ENCODE data around the gene RNF208.

DNA sequence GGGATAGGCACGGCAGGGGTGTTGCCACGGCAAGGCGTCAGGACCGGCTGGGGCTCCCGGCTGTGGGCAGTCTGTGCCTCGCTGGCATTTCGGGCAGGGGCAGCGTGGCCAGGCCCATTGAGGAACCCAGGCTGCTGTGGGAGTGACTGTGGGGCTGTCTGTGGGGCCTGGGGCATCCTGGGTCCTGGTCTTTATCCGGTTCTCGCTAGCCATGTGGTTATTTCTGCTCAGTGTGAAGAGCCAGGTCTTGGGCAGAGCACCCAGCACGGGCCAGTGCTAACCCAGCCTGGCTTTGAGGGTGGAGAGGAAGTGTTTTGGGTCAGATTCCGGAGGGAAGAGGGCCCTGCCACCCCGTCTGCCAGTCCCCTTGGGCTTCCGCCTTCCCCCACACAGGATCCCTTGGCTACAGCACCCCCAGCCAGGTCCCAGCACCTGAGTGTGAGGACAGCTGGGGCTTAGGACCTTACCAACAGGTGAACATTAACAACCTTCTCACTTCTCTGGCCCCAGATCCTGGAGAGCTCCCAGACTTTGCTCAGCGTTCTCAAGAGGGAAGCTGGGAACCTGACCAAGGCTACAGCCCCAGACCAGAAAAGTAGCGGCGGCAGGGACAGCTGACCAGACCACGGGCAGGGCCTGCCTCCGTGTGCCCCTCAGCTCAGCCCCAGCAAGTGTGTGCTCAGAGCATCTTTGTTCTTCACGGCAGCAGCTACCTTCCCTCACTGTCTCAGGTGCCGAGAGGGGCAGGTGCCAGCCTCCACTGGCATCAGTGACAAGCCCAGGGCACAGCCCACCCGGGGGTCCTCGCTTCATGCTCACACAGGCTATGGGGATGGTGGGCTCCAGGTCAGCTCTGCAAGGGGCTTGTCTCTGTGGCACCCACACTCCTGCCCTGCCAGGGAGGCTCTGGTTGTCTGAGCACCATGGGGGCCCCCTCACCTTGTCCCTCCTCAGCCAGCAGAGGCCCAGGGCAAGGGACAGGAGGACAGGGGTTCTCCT, 32.4 kb downstream of the RNF208 start:
- TF ChIP-seq, protein P1, sequence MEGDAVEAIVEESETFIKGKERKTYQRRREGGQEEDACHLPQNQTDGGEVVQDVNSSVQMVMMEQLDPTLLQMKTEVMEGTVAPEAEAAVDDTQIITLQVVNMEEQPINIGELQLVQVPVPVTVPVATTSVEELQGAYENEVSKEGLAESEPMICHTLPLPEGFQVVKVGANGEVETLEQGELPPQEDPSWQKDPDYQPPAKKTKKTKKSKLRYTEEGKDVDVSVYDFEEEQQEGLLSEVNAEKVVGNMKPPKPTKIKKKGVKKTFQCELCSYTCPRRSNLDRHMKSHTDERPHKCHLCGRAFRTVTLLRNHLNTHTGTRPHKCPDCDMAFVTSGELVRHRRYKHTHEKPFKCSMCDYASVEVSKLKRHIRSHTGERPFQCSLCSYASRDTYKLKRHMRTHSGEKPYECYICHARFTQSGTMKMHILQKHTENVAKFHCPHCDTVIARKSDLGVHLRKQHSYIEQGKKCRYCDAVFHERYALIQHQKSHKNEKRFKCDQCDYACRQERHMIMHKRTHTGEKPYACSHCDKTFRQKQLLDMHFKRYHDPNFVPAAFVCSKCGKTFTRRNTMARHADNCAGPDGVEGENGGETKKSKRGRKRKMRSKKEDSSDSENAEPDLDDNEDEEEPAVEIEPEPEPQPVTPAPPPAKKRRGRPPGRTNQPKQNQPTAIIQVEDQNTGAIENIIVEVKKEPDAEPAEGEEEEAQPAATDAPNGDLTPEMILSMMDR (conservative IDR thresholded peaks at IDR 0.05 in 1 of 2, IDR thresholded peaks at IDR 0.05 in 1 of 2; ENCODE audit: low read depth in 1 of 2, low read length in 2 of 2): no peak
- no peak for TF ChIP-seq EZH2 (IDR thresholded peaks at IDR 0.05; ENCODE audit: low read length, missing control alignments)

Measured in fibroblast of lung (primary cell).